ENCODE measurements around the gene DBI.

DBI gene

GRCh38 chr2:119409506-119409905, 42.7 kb downstream of the DBI start:
- no peak overlapping the region for H3K4me3 ChIP-seq (ENCODE audit: low read length)
- DNase-seq (ENCODE audit: low read depth): no peak
- TF ChIP-seq CTCF (conservative IDR thresholded peaks at IDR 0.05; ENCODE audit: low read length): no peak

- no peak for TF ChIP-seq CTCF (conservative IDR thresholded peaks at IDR 0.05; ENCODE audit: low read length)
- H3K4me3 ChIP-seq (ENCODE audit: low read length): no peak overlapping the region
- DNase-seq (ENCODE audit: low read depth): no peak
Measured at GRCh38 chr2:119414894-119415293, 48.1 kb downstream of the DBI start.

- TF ChIP-seq CTCF (conservative IDR thresholded peaks at IDR 0.05; ENCODE audit: low read length): no peak
- no peak overlapping the region for H3K4me3 ChIP-seq (ENCODE audit: low read length)
- no peak for DNase-seq (ENCODE audit: low read depth)
Measured at GRCh38 chr2:119415630-119416029, 48.9 kb downstream of the DBI start.

GRCh38 chr2:119416299-119416923, 49.6 kb downstream of the DBI start:
- no peak for DNase-seq (ENCODE audit: low read depth)
- TF ChIP-seq CTCF (conservative IDR thresholded peaks at IDR 0.05; ENCODE audit: low read length): no peak
- H3K4me3 ChIP-seq (ENCODE audit: low read length): no peak overlapping the region

- no peak for TF ChIP-seq CTCF (conservative IDR thresholded peaks at IDR 0.05; ENCODE audit: low read length)
- H3K4me3 ChIP-seq (ENCODE audit: low read length): no peak overlapping the region
- DNase-seq (ENCODE audit: low read depth): no peak
Measured at GRCh38 chr2:119417908-119418307, 51.1 kb downstream of the DBI start.

- TF ChIP-seq CTCF (conservative IDR thresholded peaks at IDR 0.05; ENCODE audit: low read length): no peak
- DNase-seq (ENCODE audit: low read depth): no peak
Measured at GRCh38 chr2:119419065-119419464, 52.3 kb downstream of the DBI start.

GRCh38 chr2:119419803-119420508, 53.2 kb downstream of the DBI start:
- H3K4me3 ChIP-seq (ENCODE audit: low read length): no peak overlapping the region
- DNase-seq (ENCODE audit: low read depth): no peak
- TF ChIP-seq CTCF (conservative IDR thresholded peaks at IDR 0.05; ENCODE audit: low read length): no peak

More at GRCh38 chr2:119419065-119419464, 52.3 kb downstream of the DBI start:
- no peak overlapping the region for H3K4me3 ChIP-seq (ENCODE audit: low read length)

Data from AG10803 (cell line).